ENCODE results near the gene FAM20C.

Gene FAM20C

DNA sequence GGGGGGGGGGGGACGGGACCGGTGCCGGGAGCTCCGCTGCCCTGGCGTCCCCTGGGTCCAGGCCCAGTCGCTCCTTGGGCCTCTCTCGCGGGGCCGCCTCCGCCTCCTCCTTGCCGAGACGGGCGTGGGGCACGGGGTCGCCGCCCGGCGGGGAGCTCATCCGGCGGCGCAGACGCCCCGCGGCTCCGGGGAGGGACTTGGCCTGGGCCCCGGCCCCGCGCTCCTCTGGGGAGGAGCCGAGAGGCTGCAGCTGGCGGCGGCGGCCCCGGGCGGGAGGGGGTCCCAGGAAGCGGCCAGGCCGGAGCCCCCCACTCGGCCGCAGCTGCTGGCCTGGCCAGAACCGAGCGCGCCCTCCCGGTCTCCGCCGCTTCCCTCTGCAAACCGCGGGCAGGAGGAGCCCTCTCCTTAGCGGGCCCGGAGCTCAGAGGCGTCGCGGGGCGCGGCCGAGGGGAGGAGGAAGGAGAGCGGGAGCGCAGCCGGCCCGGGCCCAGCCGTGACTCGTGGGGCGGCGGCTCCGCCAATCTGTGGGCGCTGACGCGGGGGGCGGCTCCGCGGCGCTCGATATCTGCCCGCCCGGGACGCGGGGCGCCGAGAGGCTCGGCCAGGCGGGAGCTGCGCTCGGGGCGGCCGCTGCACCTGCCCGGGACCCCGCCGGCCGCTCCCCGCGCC is at the start of gene FAM20C:
TSS of gene FAM20C (plus strand) at position 591 of the 669 bp plus-strand sequence. CDS start 629 bp downstream, outside the sequence.
- peak; percentile 5 for DNase-seq

DNA sequence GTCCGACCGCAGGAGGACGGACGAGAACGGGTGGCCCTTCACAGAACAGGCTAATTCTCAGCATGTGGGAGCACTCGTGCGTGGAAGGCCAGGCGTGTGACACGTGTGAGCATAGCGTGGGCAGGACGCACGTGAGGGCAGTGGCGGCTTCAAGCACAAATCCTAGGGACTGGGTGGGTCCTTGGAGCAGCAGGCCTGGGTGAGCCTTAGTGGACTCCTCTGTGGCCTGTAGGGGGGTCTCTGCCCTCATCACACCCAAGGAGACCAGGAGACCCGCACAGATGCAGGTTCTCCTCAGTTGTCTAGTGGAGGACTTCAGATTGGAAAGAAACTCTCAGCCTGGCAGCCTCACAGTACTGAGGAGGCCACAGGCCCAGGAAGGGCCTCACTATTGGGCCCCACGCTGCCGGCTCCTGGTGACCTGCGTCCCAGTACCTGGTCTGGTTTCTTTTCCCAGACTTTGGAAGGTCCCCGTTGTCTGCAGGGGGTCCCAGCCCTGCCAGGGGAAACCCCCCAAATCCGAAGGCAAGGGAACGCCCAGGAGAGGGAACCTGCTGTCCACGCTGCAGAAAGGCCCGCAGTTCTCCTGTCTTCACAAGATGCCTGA is 49.1 kb upstream of the FAM20C start:
- DNase-seq: no peak

DNA sequence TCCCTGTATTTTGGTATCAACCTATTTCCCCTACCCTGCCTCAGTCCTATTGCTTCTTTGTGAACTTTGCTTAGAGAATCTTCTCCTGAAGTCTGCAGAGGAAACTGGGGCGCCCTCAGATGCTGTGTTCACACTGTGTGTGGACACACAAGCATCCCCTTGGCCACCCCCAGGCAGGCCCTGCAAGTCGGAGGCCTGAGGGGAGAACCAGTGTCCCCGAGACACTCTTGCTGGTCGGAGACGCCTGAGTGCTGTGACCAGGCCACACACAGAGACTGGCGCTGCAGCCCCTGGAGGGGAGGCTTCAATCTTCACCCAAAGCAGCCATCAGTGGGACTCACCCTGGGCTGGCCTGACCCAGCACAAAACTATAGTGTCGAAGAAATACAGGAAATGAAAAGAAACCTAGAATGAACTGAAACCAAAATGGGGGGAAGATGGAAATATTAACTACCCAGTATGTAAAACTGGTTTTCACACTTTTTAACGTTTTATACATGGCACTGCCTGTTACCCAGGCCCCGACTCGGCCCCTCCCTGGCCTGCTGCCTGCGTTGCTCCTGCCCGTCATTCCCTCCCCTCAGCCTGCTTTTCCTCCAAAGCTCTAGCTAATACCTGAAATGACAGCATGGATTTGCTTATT is 48.4 kb upstream of the FAM20C start:
- no peak for DNase-seq

DNA sequence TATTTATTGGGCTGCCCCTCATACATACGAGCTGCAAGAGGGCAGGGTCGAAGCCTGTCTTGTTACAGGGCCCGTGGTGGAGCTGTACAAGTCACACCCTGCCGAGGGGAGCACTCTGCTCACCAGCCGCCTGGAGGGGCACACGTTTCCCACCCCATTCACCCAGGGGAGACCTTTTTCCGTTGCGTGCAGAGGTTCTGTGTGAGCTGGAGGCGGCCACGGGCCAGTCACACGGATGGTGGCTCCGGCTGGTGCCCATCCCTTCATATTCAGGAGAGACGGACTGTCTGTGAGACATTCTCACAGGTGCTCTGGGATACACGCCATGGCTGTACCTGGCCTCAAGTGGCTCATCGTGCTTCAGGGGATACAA is 47.9 kb upstream of the FAM20C start:
- no peak for DNase-seq

DNA sequence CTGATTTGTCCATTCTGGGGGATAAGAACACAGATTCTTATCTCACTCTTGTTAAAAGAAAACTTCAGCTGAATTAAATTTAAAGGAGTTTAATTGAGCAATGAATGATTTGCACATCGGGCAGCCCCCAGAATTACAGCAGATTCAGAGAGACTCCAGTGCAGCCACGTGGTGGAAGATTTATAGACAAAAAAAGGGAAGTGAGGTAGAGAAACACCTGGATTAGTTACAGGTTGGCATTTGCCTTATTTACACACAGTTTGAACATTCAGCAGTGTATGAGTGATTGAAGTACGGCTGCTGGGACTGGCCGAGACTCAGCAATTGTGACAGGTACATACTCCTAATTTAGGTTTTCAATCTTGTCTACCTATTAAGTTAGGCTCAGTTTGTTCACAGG is 46.5 kb upstream of the FAM20C start:
- DNase-seq: no peak

DNA sequence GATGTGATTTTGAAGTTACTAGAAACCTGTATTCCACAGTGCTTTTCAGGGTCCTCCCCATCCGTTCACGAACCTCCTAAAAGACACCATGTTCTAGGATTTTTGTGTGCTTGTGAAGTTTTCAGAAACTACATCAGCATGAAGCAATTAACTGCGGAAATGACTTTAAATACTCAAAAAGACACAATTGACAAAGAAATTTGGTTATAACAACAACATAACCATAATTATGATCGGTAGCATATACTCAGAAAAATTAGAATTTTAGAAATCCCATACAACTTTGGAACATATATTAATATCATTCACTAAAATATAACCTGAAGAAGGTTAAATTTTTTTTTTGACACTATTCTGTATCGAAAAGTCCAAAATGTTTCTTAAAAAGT is 43.8 kb upstream of the FAM20C start:
- DNase-seq: no peak

DNA sequence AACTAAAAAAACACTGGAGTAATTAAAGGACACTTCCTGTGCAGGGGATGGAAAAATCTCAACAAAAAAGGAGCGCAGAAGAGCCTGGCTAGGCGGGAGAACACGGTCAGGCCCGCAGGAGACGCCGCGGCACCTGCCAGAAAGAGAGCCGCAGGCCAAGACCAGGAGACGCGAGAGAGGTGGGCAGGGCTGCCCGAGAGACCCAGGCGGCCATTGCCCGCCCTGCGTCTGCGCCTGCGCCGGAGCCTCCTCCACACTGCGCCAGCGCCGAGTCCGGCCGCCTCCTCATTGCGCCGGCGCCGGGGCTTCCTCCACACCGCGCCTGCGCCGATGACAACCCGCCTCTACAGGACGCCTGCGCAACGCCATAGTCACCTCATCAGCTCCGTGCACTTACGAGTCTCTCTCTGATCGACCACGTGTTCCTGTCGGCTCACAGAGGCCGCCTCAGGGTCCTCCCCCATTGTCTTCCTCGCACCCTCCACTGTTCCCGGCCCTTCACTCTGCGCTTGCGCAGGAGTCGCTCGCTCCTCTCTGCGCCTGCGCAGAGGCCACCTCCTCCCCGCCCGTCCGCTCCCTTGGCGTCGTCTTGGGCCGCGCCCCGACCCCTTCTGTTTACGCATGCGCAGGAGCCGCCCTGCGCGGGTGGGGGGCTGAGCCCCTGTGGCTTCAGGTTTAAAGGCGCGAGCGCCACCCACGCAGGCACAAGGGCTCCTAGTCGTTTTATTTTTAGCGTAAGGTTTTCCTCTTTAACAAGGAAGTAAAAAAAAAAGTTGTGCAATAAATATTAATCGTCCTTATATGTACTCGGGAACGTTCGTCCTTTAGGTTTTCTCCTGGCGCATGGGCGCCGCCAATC is 43.2 kb upstream of the FAM20C start:
- DNase-seq: peak; percentile 95

DNA sequence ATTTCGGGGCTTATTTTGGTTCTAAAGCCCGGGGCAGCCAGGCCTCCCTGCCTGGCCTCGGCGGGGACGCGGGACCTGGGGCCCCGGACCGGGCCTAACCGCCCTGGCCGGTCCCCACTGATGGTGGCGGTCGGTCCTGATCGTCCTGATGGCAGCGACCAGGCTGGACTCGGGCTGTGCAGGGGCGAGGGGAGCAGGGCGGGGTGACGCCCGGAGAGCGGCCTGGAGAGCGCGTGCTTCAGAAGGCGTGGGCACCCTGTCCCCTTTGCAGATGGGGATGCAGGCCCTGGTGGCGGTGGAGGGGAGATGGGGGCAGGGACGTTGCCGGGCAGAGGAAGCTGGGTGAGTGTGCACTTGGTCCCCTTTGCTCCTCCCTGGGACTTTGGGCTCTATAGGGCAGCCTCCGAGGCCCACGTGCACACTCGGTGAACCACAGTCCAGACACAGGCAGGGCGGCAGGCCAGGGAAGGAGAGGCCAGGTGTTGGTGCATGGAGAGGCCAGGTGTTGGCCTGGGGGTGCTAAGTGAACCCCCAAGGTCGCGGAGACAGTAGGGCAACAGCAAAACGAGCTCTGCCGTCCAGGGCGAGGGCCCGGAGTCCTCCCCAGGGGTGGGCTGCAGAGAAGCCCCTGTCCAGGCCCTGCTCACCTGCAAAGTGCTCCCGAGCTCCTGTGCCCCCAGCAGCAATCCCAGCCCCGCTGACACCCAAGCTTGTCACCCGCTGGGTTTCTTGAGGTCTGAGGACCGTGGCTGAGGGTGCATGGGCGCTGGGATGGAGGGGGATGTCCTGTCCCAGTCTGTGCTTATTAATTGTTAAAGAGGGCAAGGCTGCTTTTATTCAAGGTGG is 42.4 kb upstream of the FAM20C start:
- DNase-seq: peak; percentile 8

DNA sequence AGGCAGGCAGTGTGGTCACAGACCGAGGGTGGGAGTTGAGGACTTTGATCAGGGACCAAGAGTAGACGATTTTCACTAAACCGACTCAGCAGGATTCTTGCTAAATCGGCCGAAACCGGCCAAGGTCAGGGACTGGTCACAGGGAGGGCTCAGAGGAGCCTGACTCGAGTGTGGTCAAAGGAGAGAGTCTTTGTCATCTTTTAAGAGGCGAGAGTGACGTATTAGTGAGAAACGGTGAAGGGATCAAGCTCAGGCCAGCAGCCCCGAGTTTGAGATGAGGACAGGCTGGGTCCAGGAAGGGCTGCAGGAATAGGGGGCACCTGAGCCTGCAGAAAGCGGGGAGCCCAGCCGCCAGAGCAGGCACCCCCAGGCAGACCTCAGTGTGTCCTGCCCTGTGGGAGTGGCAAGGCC is 41.6 kb upstream of the FAM20C start:
- peak; percentile 5 for DNase-seq

DNA sequence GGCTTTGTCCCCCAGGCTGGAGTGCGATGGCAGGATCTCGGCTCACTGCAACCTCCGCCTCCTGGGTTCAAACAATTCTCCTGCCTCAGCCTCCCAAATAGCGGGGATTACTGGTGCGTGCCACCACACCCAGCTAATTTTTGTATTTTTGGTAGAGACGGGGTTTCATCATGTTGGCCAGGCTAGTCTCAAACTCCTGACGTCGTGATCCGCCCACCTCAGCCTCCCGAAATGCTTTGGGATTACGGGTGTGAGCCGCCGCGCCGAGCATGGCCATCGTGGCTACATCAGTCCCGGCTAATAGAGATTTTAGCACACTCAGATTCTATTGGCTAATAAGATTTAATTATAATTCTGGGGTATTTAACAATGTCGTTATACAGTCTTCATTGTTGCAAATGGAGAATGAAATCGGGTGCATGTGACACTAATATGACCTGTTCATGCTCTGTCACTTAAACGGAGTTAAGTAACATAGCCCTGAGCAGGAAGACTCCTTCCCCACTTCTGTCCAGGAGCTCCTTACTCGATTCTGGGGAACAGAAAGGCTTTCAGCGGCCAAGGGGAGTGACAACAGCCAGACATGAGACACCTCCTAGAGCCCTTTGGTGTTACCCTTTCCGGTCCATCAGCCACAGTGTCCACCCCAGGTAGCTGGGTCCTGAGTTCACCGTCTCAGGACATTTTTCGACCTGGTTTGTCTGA is 40.9 kb upstream of the FAM20C start:
- DNase-seq: no peak

DNA sequence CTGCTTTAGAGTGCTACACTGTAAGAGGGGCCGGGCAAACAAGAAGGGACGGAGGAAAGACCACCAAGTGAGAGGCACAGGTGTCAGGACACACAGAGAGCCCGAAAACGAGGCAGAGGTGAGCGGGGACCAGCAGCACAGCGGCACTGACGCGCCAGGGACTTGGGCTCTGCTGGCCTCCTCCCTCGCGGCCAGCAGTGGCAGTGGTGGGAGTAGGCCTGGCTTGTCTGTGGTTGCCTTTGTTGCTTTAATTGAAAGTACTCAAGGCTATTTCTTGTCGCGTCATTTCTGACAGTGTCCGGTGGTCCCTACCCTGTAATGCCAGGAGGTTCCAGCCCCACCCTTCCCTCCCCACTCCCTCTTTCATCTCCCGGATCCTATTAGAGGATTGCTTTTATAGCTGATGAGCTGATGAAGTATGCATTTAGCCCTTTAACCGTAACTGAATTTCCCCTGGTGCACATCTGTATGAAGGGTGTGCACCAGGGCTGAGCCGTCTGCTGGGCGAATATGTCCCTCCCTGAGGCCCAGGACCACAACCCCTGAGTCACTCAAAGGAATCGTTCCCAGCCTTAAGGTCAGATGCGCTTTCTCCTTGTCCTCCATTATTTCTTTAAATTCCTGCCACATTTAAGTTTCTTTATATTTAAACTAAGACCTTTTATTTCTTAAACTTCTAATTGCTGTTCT is 39.5 kb upstream of the FAM20C start:
- no peak for DNase-seq

DNA sequence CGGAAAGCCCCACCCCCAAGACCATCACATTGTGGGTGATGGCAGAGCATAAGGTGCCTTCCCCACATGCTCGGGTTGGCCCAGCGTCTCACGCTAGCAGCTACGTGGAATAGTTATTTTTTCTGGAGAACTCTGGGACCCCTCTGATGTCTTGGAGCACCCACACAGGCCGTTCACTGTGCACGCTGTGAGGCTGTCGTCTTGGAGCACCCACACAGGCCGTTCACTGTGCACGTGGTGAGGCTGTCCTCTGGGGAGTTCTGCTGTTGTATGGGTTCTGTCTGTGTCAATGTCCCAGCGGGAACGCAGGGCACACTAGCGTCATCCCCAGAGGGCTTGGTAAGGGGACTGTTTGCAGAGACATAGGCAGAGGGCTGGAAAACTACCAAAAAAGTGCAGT is 38.8 kb upstream of the FAM20C start:
- DNase-seq: no peak

DNA sequence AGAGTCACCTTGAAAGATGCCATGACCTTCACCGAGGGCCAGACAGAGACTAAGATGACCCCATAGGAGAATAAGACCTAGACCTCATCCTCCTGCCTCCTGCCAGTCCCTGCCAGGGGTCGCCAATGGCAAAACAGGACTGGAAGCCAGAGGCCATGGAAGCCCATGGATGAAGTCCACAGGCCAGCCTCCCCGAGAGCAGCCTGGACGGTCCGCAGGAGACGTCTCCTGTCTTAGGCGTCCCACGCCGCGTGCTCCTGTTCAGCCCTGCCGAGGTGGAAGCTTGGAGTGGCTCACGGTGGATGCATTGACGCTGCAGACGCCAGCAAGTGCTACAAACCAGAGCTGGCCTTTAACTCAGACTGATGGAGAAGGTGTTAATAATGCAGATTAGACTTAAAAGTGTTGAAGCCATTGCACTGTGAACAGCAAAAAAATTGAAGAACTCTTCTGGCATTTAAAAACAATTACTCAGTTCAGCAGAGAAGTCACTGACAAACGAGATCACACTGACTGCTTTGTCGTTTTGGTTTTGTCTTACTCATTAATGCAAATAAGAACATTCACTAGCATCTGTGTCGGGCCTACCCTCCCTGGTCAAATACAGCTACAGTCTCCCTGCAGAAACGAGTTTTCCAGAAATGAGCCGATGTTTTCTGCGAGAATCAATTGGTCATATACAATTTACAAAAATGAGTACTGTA is 38.1 kb upstream of the FAM20C start:
- DNase-seq: no peak

DNA sequence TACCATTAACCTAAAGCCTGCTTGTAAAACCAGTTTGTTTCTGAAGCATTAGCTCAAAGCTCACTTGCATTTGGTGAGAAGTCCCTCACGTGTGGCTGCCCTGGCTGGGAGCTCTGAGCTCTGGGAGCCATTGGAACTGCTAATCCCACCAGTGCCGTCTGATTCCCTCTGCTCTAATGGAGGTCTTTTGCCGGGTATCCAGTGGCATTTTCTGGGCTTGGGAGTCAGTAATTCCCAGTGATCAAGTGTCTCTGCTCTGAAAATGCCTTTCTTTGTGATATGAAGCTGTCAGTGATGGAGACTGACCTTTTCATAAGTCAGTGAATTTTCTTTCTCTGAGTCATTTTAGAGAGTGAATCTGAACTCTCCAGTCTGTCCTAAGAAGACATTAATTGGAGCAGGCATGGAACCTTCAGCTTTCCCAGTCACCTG is 36.9 kb upstream of the FAM20C start:
- DNase-seq: no peak

DNA sequence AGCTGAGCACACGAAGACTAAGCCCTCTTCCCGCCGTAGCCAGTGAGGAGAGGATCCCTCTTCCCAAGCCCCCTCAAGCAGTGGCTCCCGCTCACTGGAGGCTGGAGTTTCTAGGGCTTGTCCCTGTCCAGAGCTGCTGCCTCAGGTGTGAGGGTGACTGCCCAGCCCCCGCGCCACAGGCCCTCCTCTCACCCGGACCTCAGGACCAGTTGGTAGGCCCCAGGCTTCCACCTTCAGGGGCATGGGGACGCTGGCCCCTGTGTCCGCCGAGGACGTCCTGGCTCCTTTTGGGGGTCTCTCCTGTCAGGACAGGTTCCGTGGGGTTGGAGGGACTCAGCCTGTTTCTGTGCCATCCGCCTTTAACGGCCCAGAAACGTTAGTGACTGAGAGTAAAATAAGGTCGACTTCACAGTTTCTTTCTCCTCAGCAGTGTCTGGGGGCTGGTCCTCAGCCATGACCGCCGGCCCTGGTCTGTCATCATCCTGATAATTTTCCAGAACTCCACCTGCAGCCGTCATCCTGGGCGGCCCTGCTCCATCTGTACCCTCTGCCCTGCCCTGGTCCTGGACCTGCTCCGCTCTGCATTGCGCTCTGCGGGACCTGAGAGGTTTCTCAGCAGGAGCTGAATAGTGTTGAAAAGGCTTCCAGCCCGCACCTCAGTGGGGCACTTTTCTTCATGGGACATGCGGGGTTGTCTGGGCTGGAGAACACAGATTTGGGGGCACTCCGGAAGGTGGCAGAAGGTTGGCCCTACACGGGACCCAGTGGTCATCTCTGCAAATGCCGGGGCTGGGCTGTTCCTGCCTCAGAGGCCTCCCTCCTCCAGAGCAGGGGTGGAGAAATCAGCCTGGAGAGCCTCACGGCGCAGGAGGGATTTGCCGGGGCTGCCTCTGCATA is 36.0 kb upstream of the FAM20C start:
- DNase-seq: no peak

DNA sequence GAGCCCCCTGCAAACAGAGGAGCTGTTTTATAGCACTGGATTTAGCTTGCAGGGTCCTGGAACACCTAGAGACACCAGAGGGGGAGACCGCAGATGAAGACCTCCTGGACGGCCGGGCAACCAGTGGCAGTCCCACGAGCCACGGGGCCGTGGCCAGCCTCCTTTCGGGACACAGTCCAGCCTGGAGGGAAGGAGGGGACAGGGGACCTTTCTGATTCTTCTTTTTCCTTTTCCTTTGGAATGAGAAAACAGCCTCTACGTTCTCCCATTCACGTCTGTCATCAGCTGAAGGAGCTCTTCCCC is 35.4 kb upstream of the FAM20C start:
- DNase-seq: no peak

DNA sequence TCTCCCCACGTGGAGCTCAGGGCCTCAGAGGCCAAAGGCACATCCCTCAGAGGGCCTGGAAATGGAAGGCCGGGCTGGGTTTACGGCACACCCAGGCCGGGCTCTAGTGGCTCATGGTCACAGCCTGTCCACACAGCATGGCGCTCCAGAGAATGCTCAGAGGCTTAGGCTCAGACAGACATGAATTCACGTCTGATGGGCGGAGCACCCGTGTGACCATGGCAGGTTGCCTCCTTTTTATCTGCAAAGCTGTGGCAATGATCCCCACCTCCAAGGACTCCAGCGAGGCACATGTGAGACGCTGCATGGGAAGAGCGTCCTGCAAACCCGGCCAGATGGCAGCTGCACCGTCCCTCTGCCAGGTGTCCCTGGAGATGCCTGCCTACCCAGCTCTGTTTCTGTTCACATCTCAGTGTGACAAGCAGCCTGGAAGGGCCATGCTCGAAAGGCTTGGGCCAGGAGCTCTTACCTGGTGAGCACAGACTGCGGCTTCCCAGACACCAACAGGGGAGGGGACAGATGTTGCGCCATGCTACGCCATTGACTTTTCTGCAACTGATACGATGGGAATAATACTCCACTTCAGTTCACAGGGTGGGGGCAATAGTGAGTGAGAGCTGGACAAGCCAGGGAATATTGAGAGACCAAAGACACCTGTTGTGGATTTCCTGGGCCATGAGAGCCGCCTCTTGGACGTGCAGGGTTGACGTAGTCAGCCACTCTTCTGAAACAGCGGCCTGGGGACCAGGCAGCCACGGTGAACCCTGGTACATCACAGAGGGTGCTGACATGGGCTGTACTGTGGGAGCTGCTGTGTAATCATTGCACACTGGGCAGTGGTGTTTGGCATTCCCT is 34.4 kb upstream of the FAM20C start:
- no peak for DNase-seq

DNA sequence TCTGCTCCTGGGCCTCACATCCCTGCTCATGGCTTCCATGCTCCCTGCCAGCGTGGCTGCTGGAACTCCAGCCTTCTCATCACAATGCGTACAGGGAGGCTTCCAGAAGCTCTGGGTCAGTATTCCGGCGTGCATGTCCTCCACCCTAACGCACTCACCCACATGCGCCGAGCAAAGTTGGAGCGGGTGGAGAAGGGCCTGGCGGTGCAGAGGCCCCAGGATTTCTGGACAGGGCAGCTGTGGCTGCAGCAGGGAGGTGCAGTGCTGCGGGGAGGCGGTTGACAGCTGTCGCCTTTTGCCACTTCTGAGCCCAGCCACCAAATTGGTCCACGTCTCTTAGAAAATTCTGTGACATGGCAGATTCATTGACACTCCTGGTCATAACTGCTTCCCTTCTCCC is 33.6 kb upstream of the FAM20C start:
- no peak for DNase-seq
